Measurements from ENCODE around the gene MYRF. TPM values are rescaled to one million over a fixed set of nuclear protein-coding genes. Genes with fewer than 3 reads are reported as not detected.

The MYRF gene
- total and polyA plus RNA-seq, 2 of the 4 experiments (the other 2 are of a cell fraction): 1.6 to 10.7 TPM

- H3K9me3 ChIP-seq (ENCODE audit: control insufficient read depth, insufficient read depth, low read length): no peaks in the 10 kb centered on the region
- H2BK120ac ChIP-seq (ENCODE audit: low read depth, low read length): no peak overlapping the region
- no peaks in the 10 kb centered on the region for H3K4me1 ChIP-seq (ENCODE audit: control insufficient read depth, insufficient read depth, low read length)
- POLR2A ChIA-PET (ENCODE audit: unreplicated experiment): no interaction called here
- H4K20me1 ChIP-seq (ENCODE audit: insufficient read depth, low read length): no peaks in the 10 kb centered on the region
- no peak overlapping the region; the same call in 1 of the 2 replicates for H2AK5ac ChIP-seq (ENCODE audit: low read depth, low read length)
- H4K8ac ChIP-seq (ENCODE audit: low read depth in 2 of 2, low read length in 2 of 2): no peak overlapping the region
- H3K14ac ChIP-seq (replicated peaks; ENCODE audit: low read depth, low read length): no peak overlapping the region
- no peak overlapping the region for H2AFZ ChIP-seq (replicated peaks; ENCODE audit: low read length, poor library complexity)
- no peaks in the 10 kb centered on the region for H3K79me1 ChIP-seq (ENCODE audit: low read depth in 1 of 2, low read length in 2 of 2)
- intact Hi-C loops (cut with micrococcal nuclease): no loop called here
- H4K5ac ChIP-seq (ENCODE audit: low read depth, low read length): no peak overlapping the region
- H3K9ac ChIP-seq (ENCODE audit: low read depth, low read length): no peak overlapping the region
- H4K91ac ChIP-seq (ENCODE audit: insufficient read depth, low read depth, low read length): no peak overlapping the region
- no peak overlapping the region for H3K23ac ChIP-seq (ENCODE audit: low read depth, low read length)
- no peaks in the 10 kb centered on the region for H3K27me3 ChIP-seq (ENCODE audit: control insufficient read depth, insufficient read depth, low read length)
- in situ Hi-C loops (cut with MboI; ENCODE audit: low sequenced_read_pairs): no loop called here
- no peak overlapping the region for H3K4me2 ChIP-seq (ENCODE audit: low read depth, low read length)
- CTCF ChIA-PET: no interaction called here
- H3K27ac ChIP-seq (ENCODE audit: insufficient read depth, low read length): no peak overlapping the region
- BruUV-seq (replicated peaks): no TSS peak
- TF ChIP-seq CHD1 (IDR thresholded peaks at IDR 0.05; ENCODE audit: low read depth, low read length) (no peak), FOS (IDR thresholded peaks at IDR 0.05; ENCODE audit: low read depth, low read length) (no peak), BHLHE40 (IDR thresholded peaks at IDR 0.05; ENCODE audit: low read depth, low read length) (no peak), MAFK (IDR thresholded peaks at IDR 0.05; ENCODE audit: low read depth, low read length) (no peak)
- DNase-seq (no peak), ATAC-seq (ENCODE audit: low read depth) (no peak)
- H3K36me3 ChIP-seq (ENCODE audit: control insufficient read depth, insufficient read depth, low read length): no peaks in the 10 kb centered on the region
- 96% methylated on average over 3 of the region's 6 CpGs; no CpG with 5 or more reads in 1 of the 2 experiments for WGBS, 2 experiments (ENCODE audit: extremely low coverage in 2 of 2, insufficient read length in 1 of 2)
- no peak overlapping the region for H3K4ac ChIP-seq (ENCODE audit: low read depth, low read length)
- dilution Hi-C loops (cut with HindIII; ENCODE audit: low sequenced_read_pairs, unreplicated experiment): no loop called here
- H3K9me1 ChIP-seq (ENCODE audit: insufficient read depth, low read length): no peaks in the 10 kb centered on the region
- no peak overlapping the region for H2BK15ac ChIP-seq (ENCODE audit: low read depth, low read length)
- H2AK9ac ChIP-seq (replicated peaks; ENCODE audit: low read depth, low read length, poor library complexity): no peak overlapping the region
- H2BK20ac ChIP-seq (ENCODE audit: low read depth, low read length): no peak overlapping the region
- no peak overlapping the region for H3K4me3 ChIP-seq (ENCODE audit: insufficient read depth, low read depth, low read length)
- H2BK5ac ChIP-seq (ENCODE audit: low read depth, low read length, poor library complexity, severe bottlenecking): no peak overlapping the region
- no peak overlapping the region for H3K18ac ChIP-seq (ENCODE audit: low read depth, low read length)
- no peak overlapping the region for H3K56ac ChIP-seq (ENCODE audit: extremely low read depth, insufficient read depth, low read length)
Measured at GRCh38 chr11:61775106-61775505, 22.7 kb downstream of the MYRF start.
